ENCODE measurements around the gene STMN3. TPM values are rescaled to one million over a fixed set of nuclear protein-coding genes. Genes with fewer than 3 reads are reported as not detected.

STMN3 gene
- total and polyA plus RNA-seq, 4 donors: 13.6 to 20.9 (median 17.0) TPM

DNA sequence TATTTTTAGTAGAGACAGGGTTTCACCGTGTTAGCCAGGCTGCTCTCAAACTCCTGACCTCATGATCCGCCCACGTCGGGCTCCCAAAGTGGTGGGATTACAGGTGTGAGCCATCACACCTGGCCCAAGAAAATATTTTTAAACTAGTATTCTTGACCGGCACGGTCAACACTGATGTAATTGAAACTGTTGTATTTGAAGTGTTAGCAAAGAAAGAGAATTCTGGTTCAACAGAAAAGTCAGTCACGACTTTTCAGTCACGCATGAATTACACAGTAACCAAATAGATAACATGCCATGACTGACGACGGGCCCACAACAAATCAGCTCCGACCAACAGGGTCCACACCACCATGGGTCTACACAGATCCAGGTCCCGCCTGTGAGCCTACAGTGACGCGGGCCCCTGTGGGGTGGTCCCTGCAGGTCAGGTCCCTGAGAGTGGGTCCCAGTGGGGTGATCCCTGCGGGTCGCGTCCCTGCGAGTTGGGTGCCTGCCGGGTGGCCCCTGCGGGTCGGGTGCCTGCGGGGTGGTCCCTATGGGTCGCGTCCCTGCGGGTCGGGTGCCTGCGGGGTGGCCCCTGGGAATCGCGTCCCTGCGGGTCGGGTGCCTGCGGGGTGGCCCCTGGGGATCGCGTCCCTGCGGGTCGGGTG, 27.3 kb downstream of the STMN3 start:
- peak; percentile 58 to 60 (median 59) for DNase-seq

DNA sequence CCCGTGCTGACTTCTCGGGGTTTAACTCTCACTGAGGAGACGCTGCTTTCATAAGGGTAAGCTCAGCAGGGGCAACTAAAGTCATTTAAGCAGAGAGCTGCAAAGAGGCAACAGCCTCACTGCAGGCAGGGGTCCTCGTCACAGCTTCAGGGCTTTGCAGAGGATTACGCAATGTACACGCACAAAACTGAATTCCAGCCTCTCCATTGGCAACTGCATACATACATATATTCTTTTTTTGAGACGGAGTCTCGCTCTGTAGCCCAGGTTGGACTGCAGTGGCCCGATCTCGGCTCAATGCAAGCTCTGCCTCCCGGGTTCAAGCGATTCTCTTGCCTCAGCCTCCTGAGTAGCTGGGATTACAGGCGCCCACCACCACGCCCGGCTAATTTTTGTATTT, 28.7 kb downstream of the STMN3 start:
- Histone ChIP-seq H3K9ac (ENCODE audit: insufficient read depth in 1 of 2, low read length in 2 of 2) (no peak overlapping the region), H3K27ac (ENCODE audit: low read depth in 1 of 2, low read length in 1 of 2) (no peak overlapping the region), H3K9me3 (ENCODE audit: control insufficient read depth in 4 of 4, insufficient read depth in 3 of 4, low read length in 3 of 4) (no peaks in the 10 kb centered on the region), H3K36me3 (ENCODE audit: control insufficient read depth in 4 of 4, insufficient read depth in 4 of 4, low read length in 4 of 4) (peaks cover 0 to 1% (median 0%) of the 10 kb centered on the region in 4 donors), H3K4me1 (ENCODE audit: control insufficient read depth in 5 of 5, insufficient read depth in 5 of 5, low read length in 5 of 5) (peaks cover 0 to 18% (median 2%) of the 10 kb centered on the region in 5 donors), H3K27me3 (ENCODE audit: control insufficient read depth in 3 of 3, insufficient read depth in 3 of 3, low read length in 2 of 3) (no peaks in the 10 kb centered on the region), H3K4me3 (no peak overlapping the region)
- 83 to 85% methylated on average over 15 of the region's 15 CpGs for WGBS, 2 donors
- ATAC-seq (ENCODE audit: insufficient read depth, low FRiP score) (no peak), DNase-seq (peak; percentile 37 to 60 (median 44))
- TF ChIP-seq, protein P1, sequence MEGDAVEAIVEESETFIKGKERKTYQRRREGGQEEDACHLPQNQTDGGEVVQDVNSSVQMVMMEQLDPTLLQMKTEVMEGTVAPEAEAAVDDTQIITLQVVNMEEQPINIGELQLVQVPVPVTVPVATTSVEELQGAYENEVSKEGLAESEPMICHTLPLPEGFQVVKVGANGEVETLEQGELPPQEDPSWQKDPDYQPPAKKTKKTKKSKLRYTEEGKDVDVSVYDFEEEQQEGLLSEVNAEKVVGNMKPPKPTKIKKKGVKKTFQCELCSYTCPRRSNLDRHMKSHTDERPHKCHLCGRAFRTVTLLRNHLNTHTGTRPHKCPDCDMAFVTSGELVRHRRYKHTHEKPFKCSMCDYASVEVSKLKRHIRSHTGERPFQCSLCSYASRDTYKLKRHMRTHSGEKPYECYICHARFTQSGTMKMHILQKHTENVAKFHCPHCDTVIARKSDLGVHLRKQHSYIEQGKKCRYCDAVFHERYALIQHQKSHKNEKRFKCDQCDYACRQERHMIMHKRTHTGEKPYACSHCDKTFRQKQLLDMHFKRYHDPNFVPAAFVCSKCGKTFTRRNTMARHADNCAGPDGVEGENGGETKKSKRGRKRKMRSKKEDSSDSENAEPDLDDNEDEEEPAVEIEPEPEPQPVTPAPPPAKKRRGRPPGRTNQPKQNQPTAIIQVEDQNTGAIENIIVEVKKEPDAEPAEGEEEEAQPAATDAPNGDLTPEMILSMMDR (IDR thresholded peaks at IDR 0.05; ENCODE audit: control extremely low read depth, extremely low read depth): no peak

More for the DNA sequence above, 27.3 kb downstream of the STMN3 start:
- peak overlapping the region; percentile 99 to 100 for H3K27ac ChIP-seq (ENCODE audit: low read depth in 1 of 2, low read length in 1 of 2)
- peak overlapping the region; percentile 63 to 79 for H3K9ac ChIP-seq (ENCODE audit: insufficient read depth in 1 of 2, low read length in 2 of 2)
- no peaks in the 10 kb centered on the region for H3K36me3 ChIP-seq (ENCODE audit: control insufficient read depth in 4 of 4, insufficient read depth in 4 of 4, low read length in 4 of 4)
- no peaks in the 10 kb centered on the region for H3K27me3 ChIP-seq (ENCODE audit: control insufficient read depth in 3 of 3, insufficient read depth in 3 of 3, low read length in 2 of 3)
- peaks cover 0 to 18% (median 2%) of the 10 kb centered on the region in 5 donors for H3K4me1 ChIP-seq (ENCODE audit: control insufficient read depth in 5 of 5, insufficient read depth in 5 of 5, low read length in 5 of 5)
- no peak for ATAC-seq (ENCODE audit: insufficient read depth, low FRiP score)
- TF ChIP-seq, protein P1 (IDR thresholded peaks at IDR 0.05; ENCODE audit: control extremely low read depth, extremely low read depth): no peak
- no peaks in the 10 kb centered on the region for H3K9me3 ChIP-seq (ENCODE audit: control insufficient read depth in 4 of 4, insufficient read depth in 3 of 4, low read length in 3 of 4)
- peak overlapping the region; percentile 97 for H3K4me3 ChIP-seq
- WGBS, 2 donors: 13 to 26% methylated on average over 24 to 36 of the region's 36 CpGs

DNA sequence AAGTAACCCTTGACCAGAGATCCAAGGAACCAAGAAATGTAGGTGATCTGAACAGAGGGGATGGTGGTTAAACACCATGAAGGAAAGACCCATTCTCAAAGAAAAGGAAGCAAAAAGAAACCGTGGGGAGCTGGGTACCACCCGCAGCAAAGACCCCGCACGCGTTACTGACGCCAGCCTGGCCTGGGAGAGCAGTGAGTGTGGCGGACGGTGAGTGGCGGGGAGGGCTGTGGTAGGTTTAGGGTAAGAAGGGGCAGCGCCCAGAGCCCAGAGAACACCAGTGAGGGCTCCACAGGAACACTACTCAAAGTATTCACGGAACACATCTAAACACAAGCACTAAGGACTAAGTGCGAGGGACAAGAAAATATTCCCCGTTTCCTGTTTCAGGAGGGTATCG, 30.5 kb downstream of the STMN3 start:
- H3K36me3 ChIP-seq (ENCODE audit: control insufficient read depth in 4 of 4, insufficient read depth in 4 of 4, low read length in 4 of 4): peaks cover 0 to 17% (median 3%) of the 10 kb centered on the region in 4 donors
- no peak for ATAC-seq (ENCODE audit: insufficient read depth, low FRiP score)
- no peak for DNase-seq
- H3K27me3 ChIP-seq (ENCODE audit: control insufficient read depth in 3 of 3, insufficient read depth in 3 of 3, low read length in 2 of 3): no peaks in the 10 kb centered on the region
- no peak overlapping the region for H3K4me3 ChIP-seq
- peaks cover 0 to 6% (median 0%) of the 10 kb centered on the region in 5 donors for H3K4me1 ChIP-seq (ENCODE audit: control insufficient read depth in 5 of 5, insufficient read depth in 5 of 5, low read length in 5 of 5)
- no peak overlapping the region for H3K27ac ChIP-seq (ENCODE audit: low read depth in 1 of 2, low read length in 1 of 2)
- TF ChIP-seq, protein P1 (IDR thresholded peaks at IDR 0.05; ENCODE audit: control extremely low read depth, extremely low read depth): no peak
- H3K9ac ChIP-seq (ENCODE audit: insufficient read depth in 1 of 2, low read length in 2 of 2): no peak overlapping the region
- 93 to 95% methylated on average over 14 of the region's 14 CpGs for WGBS, 2 donors
- no peaks in the 10 kb centered on the region for H3K9me3 ChIP-seq (ENCODE audit: control insufficient read depth in 4 of 4, insufficient read depth in 3 of 4, low read length in 3 of 4)
